HTERT RPE-1 (cell line): Measurements from ENCODE around the gene FXYD3.

Experiments used
- in situ Hi-C: fragments of 300-500 bp; cut with MboI; formaldehyde crosslinking; loops from 4 replicates; pipeline ENCODE4 v1.14.3; 2020; ENCODE audit warnings: low sequenced_read_pairs

The FXYD3 gene

GRCh38 chr19:35157431-35157830 is 41.8 kb downstream of the FXYD3 start:
- in situ Hi-C loops, result no loop called here

GRCh38 chr19:35159606-35160005 is 44.0 kb downstream of the FXYD3 start:
- in situ Hi-C loops, result no loop called here

GRCh38 chr19:35160629-35161433 is 45.2 kb downstream of the FXYD3 start:
- in situ Hi-C loops, result no loop called here

- in situ Hi-C loops, result no loop called here
These were observed 45.8 kb downstream of the FXYD3 start for GRCh38 chr19:35161434-35161743.

GRCh38 chr19:35162471-35163326 is 47.1 kb downstream of the FXYD3 start:
- in situ Hi-C loops, result no loop called here

- in situ Hi-C loops, result no loop called here
These were observed 48.8 kb downstream of the FXYD3 start for GRCh38 chr19:35164418-35164817.

GRCh38 chr19:35165200-35166058 is 49.8 kb downstream of the FXYD3 start:
- in situ Hi-C loops, result no loop called here

- in situ Hi-C loops, result no loop called here
These were observed 50.8 kb downstream of the FXYD3 start for GRCh38 chr19:35166100-35167063.

GRCh38 chr19:35167251-35168119 is 51.9 kb downstream of the FXYD3 start:
- in situ Hi-C loops, result no loop called here

- in situ Hi-C loops, result no loop called here
These were observed 52.6 kb downstream of the FXYD3 start for GRCh38 chr19:35168196-35168595.

- in situ Hi-C loops, result no loop called here
These were observed 53.8 kb downstream of the FXYD3 start for GRCh38 chr19:35169221-35169995.

GRCh38 chr19:35170359-35171061 is 54.9 kb downstream of the FXYD3 start:
- in situ Hi-C loops, result no loop called here

- in situ Hi-C loops, result no loop called here
These were observed 56.1 kb downstream of the FXYD3 start for GRCh38 chr19:35171730-35172129.
